Measurements from ENCODE around the gene CHN1.

CHN1 gene

GRCh38 chr2:174863183-174863582 is 142.0 kb downstream of the CHN1 start:
- no peak for DNase-seq

GRCh38 chr2:174859563-174860169 is 145.5 kb downstream of the CHN1 start:
- no peak for DNase-seq

GRCh38 chr2:174858745-174859144 is 146.4 kb downstream of the CHN1 start:
- DNase-seq, result no peak

GRCh38 chr2:174856447-174856846 is 148.7 kb downstream of the CHN1 start:
- DNase-seq, result no peak

GRCh38 chr2:174846941-174847938 is 157.9 kb downstream of the CHN1 start:
- no peak for DNase-seq

- DNase-seq, result no peak
These were observed 159.0 kb downstream of the CHN1 start for GRCh38 chr2:174846218-174846617.

- DNase-seq, result no peak
These were observed 160.9 kb downstream of the CHN1 start for GRCh38 chr2:174844295-174844708.

- DNase-seq, result no peak
These were observed 162.7 kb downstream of the CHN1 start for GRCh38 chr2:174842496-174842895.

GRCh38 chr2:174841936-174842335 is 163.2 kb downstream of the CHN1 start:
- DNase-seq, result no peak

GRCh38 chr2:174841350-174841749 is 163.8 kb downstream of the CHN1 start:
- DNase-seq, result no peak

GRCh38 chr2:174840436-174840835 is 164.7 kb downstream of the CHN1 start:
- no peak for DNase-seq

- DNase-seq, result no peak
These were observed 165.5 kb downstream of the CHN1 start for GRCh38 chr2:174839662-174840061.

- no peak for DNase-seq
These were observed 168.2 kb downstream of the CHN1 start for GRCh38 chr2:174836995-174837390.

GRCh38 chr2:174836377-174836994 is 168.7 kb downstream of the CHN1 start:
- DNase-seq, result no peak

- no peak for DNase-seq
These were observed 169.4 kb downstream of the CHN1 start for GRCh38 chr2:174835797-174836255.

GRCh38 chr2:174833737-174834136 is 171.4 kb downstream of the CHN1 start:
- DNase-seq, result no peak

- no peak for DNase-seq
These were observed 174.6 kb downstream of the CHN1 start for GRCh38 chr2:174830561-174830960.

GRCh38 chr2:174829550-174829949 is 175.6 kb downstream of the CHN1 start:
- DNase-seq, result no peak

- no peak for DNase-seq
These were observed 177.5 kb downstream of the CHN1 start for GRCh38 chr2:174827371-174828369.

- DNase-seq, result no peak
These were observed 179.1 kb downstream of the CHN1 start for GRCh38 chr2:174826051-174826450.

- no peak for DNase-seq
These were observed 181.1 kb downstream of the CHN1 start for GRCh38 chr2:174824068-174824467.

- DNase-seq, result no peak
These were observed 183.6 kb downstream of the CHN1 start for GRCh38 chr2:174821628-174822027.

Measured in NCI-H1436 treated with DMSO at 0.1 percent for 48 hours (cell line).